ENCODE measurements around the gene TIMMDC1.

TIMMDC1 gene

DNA sequence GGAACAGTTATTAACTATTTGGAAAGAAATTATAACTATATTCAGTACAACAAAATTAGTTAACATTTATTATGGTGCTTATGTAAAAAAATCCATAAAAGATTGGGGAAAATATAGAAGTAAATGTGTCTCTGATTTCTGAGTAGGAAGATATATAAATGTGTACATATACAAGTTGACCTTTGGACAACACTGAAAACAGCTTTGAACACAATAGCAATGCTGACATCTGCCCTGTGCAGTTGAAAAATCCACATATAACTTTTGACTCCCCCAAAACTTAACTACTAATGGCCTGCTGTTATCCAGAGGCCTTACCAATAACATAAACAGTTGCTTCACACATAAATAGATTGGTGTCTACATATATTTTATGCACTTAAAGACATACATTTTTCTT, 12.3 kb downstream of the TIMMDC1 start:
- H3K9me3 ChIP-seq (ENCODE audit: control insufficient read depth, low read length) = no peaks in the 10 kb centered on the region
- H3K36me3 ChIP-seq (ENCODE audit: control insufficient read depth, insufficient read depth, low read length) = peaks cover 59% of the 10 kb centered on the region
- H3K4me1 ChIP-seq (ENCODE audit: control insufficient read depth, insufficient read depth, low read length, poor library complexity, severe bottlenecking) = no peaks in the 10 kb centered on the region
- H3K4me3 ChIP-seq (ENCODE audit: extremely low read depth, insufficient read depth, low read length, poor library complexity, severe bottlenecking) = no peak overlapping the region
- no peak overlapping the region for H3K27ac ChIP-seq (ENCODE audit: low read depth, low read length, severe bottlenecking)

DNA sequence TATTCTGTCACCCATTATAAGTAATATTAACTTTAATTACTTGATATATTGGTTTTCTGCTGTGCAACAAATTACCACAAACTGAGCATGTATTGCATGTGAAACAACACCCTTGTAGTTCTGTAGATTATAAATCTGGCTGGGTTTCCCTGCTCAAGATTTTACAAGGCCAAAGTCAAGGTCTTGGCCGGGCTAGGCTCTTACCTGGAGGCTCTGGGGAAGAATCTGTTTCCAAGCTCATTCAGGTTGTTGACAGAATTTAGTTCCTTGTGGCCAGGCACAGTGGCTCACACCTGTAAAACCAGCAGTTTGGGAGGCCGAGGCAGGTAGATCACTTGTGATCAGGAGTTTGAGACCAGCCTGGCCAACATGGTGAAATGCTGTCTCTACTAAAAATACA, 16.3 kb downstream of the TIMMDC1 start:
- H3K36me3 ChIP-seq (ENCODE audit: control insufficient read depth, insufficient read depth, low read length) = peaks cover 58% of the 10 kb centered on the region
- H3K4me3 ChIP-seq (ENCODE audit: extremely low read depth, insufficient read depth, low read length, poor library complexity, severe bottlenecking) = no peak overlapping the region
- peaks cover 4% of the 10 kb centered on the region for H3K9me3 ChIP-seq (ENCODE audit: control insufficient read depth, low read length)
- no peaks in the 10 kb centered on the region for H3K4me1 ChIP-seq (ENCODE audit: control insufficient read depth, insufficient read depth, low read length, poor library complexity, severe bottlenecking)
- WGBS, 2 experiments (ENCODE audit: insufficient coverage in 2 of 2) = 90 to 100% methylated on average over 2 of the region's 2 CpGs
- no peak overlapping the region for H3K27ac ChIP-seq (ENCODE audit: low read depth, low read length, severe bottlenecking)

DNA sequence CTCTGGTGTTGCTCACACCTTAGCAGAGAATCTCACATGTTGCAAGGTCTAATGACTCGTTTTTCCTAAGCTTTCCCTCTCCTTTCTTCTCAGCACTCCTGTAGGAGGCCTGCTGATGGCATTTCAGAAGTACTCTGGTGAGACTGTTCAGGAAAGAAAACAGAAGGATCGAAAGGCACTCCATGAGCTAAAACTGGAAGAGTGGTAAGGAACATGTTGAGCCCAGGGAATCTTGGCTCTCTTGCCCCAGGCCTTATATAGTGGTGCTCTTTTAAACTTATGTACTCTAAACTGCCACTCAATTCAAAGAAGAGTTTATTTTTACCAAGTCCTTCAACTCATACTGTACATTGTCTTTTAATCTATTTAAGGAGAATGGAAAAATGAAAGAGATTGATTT, 18.8 kb downstream of the TIMMDC1 start:
- H3K9me3 ChIP-seq (ENCODE audit: control insufficient read depth, low read length) = peaks cover 4% of the 10 kb centered on the region
- H3K27ac ChIP-seq (ENCODE audit: low read depth, low read length, severe bottlenecking) = no peak overlapping the region
- WGBS, 2 experiments (ENCODE audit: insufficient coverage in 2 of 2) = 100% methylated on average over 1 of the region's 2 CpGs
- H3K4me1 ChIP-seq (ENCODE audit: control insufficient read depth, insufficient read depth, low read length, poor library complexity, severe bottlenecking) = no peaks in the 10 kb centered on the region
- H3K4me3 ChIP-seq (ENCODE audit: extremely low read depth, insufficient read depth, low read length, poor library complexity, severe bottlenecking) = no peak overlapping the region
- H3K36me3 ChIP-seq (ENCODE audit: control insufficient read depth, insufficient read depth, low read length) = peaks cover 82% of the 10 kb centered on the region

DNA sequence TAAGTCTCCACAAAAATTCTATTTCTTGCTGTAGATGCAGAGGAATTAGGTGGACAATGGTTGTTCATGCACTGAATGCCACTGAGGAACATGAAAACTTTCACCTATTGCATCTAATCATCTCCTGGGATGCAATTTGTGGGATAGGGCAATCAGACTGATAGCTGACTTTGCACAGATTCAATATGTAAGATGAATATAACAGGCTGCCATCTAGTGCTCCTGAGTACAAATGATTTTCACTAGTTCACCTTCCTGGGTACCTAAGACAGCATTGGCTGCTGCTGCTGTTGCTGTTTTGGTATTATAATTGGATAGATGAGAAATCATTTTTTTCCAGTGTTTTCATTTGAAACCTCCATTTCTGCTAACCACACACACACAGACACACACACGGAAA, 19.7 kb downstream of the TIMMDC1 start:
- WGBS, 2 experiments (ENCODE audit: insufficient coverage in 2 of 2) = no CpG with 5 or more reads among the region's 1 CpG
- Histone ChIP-seq H3K4me1 (ENCODE audit: control insufficient read depth, insufficient read depth, low read length, poor library complexity, severe bottlenecking) (no peaks in the 10 kb centered on the region), H3K36me3 (ENCODE audit: control insufficient read depth, insufficient read depth, low read length) (peaks cover 89% of the 10 kb centered on the region), H3K4me3 (ENCODE audit: extremely low read depth, insufficient read depth, low read length, poor library complexity, severe bottlenecking) (no peak overlapping the region), H3K27ac (ENCODE audit: low read depth, low read length, severe bottlenecking) (no peak overlapping the region), H3K9me3 (ENCODE audit: control insufficient read depth, low read length) (peaks cover 4% of the 10 kb centered on the region)

DNA sequence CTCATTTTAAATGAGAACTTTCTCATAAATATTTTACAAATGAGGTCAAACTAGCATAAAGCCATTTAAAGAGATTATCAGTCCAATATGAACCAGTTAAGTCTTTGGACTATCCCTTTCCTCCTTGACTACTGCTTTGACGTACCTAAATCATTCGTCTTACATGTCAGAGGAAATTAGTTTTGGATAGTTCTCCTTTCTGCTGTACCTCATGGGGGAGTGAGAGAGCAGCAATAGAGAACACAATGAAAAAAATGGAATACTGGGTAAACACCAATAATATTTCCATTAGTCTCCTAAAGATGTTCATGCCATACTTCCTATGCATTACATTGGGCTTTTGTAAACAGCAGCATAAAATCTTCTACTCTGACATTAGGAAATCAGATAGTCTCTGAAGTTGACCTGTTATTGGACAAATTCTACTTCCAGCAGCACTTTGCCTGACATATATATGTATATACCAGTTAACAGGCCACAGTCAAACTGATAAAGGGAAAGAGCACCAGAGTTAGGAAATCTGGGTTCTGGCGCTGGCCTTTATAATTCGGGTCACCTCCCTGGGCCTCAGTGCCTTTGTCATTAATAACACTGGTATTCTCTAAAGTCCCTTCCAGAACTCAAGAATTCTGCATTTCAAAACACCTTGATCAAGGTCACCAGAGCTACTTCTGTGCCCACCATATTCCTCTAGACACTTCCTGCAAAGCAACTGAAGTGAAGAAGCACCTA, 26.8 kb downstream of the TIMMDC1 start:
- H3K4me1 ChIP-seq (ENCODE audit: control insufficient read depth, insufficient read depth, low read length, poor library complexity, severe bottlenecking) = no peaks in the 10 kb centered on the region
- no peak overlapping the region for H3K4me3 ChIP-seq (ENCODE audit: extremely low read depth, insufficient read depth, low read length, poor library complexity, severe bottlenecking)
- peaks cover 53% of the 10 kb centered on the region for H3K36me3 ChIP-seq (ENCODE audit: control insufficient read depth, insufficient read depth, low read length)
- H3K27ac ChIP-seq (ENCODE audit: low read depth, low read length, severe bottlenecking) = no peak overlapping the region
- whole genome bisulfite sequencing, 2 experiments (ENCODE audit: insufficient coverage in 2 of 2) = 56 to 61% methylated on average over 2 of the region's 4 CpGs
- H3K9me3 ChIP-seq (ENCODE audit: control insufficient read depth, low read length) = no peaks in the 10 kb centered on the region

DNA sequence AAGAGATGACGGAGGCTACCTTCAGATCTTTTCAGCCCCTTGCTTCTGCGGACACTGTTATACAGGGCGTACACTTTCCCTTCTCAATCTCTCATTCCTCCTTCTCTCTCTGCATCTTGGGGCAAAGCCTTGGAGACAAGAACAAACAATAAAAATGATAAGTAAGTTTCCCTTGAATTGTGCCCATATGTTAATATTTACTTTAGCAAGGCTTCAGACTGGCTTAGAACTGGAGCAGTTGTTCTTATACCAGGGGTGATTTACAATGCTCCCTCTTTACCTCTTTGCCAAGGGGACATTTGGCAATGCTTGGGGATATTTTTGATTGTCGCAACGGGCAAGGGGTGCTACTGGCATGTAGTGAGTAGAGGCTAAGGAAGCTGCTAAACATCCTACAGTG, 29.4 kb downstream of the TIMMDC1 start:
- no peak overlapping the region for H3K4me3 ChIP-seq (ENCODE audit: extremely low read depth, insufficient read depth, low read length, poor library complexity, severe bottlenecking)
- H3K9me3 ChIP-seq (ENCODE audit: control insufficient read depth, low read length) = no peaks in the 10 kb centered on the region
- H3K4me1 ChIP-seq (ENCODE audit: control insufficient read depth, insufficient read depth, low read length, poor library complexity, severe bottlenecking) = no peaks in the 10 kb centered on the region
- 96 to 100% methylated on average over 1 to 3 of the region's 5 CpGs for WGBS, 2 experiments (ENCODE audit: insufficient coverage in 2 of 2)
- no peak overlapping the region for H3K27ac ChIP-seq (ENCODE audit: low read depth, low read length, severe bottlenecking)
- H3K36me3 ChIP-seq (ENCODE audit: control insufficient read depth, insufficient read depth, low read length) = peaks cover 26% of the 10 kb centered on the region

DNA sequence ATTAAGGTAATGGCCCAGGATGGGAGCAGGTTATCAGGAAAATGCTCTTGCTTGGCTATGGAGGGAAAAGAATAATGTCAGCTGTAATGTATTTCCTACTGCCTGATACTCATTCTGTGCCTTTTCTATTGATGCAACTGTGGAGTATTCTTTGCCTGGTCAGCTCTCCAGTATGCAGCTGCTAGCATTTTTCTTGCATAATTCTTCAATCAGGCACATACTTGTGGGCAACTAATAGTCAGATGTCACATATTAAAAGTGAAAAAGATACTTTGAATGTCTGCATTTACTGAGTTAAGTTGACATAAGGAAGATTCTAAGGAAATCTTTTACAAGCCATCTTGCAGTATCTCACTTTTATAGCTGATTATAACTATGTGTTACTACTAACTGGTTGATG, 31.5 kb downstream of the TIMMDC1 start:
- Histone ChIP-seq H3K9me3 (ENCODE audit: control insufficient read depth, low read length) (no peaks in the 10 kb centered on the region), H3K4me1 (ENCODE audit: control insufficient read depth, insufficient read depth, low read length, poor library complexity, severe bottlenecking) (no peaks in the 10 kb centered on the region), H3K4me3 (ENCODE audit: extremely low read depth, insufficient read depth, low read length, poor library complexity, severe bottlenecking) (no peak overlapping the region), H3K27ac (ENCODE audit: low read depth, low read length, severe bottlenecking) (no peak overlapping the region), H3K36me3 (ENCODE audit: control insufficient read depth, insufficient read depth, low read length) (peaks cover 6% of the 10 kb centered on the region)

DNA sequence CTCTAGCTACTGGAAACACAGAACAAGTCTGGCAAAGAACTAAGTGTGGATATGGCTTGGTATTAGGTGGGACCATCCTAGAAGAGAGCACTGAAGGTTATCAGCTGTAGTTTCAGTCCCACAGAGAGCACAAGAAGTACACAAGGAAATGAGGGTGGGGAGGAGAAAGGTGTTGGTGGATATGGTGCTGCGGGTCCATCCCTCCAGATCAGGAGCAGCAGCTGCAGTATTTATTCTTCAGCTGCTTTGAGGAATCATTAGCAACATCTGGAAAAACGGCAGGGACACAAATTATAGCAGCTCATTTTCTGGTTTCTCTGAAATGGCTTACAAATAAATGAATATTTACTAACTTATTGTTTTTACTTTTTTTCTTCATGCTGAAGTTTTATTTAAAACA, 32.1 kb downstream of the TIMMDC1 start:
- Histone ChIP-seq H3K9me3 (ENCODE audit: control insufficient read depth, low read length) (no peaks in the 10 kb centered on the region), H3K4me1 (ENCODE audit: control insufficient read depth, insufficient read depth, low read length, poor library complexity, severe bottlenecking) (no peaks in the 10 kb centered on the region), H3K27ac (ENCODE audit: low read depth, low read length, severe bottlenecking) (no peak overlapping the region), H3K36me3 (ENCODE audit: control insufficient read depth, insufficient read depth, low read length) (peaks cover under 1% of the 10 kb centered on the region), H3K4me3 (ENCODE audit: extremely low read depth, insufficient read depth, low read length, poor library complexity, severe bottlenecking) (no peak overlapping the region)
- WGBS, 2 experiments (ENCODE audit: insufficient coverage in 2 of 2) = 78 to 100% methylated on average over 1 to 2 of the region's 2 CpGs

DNA sequence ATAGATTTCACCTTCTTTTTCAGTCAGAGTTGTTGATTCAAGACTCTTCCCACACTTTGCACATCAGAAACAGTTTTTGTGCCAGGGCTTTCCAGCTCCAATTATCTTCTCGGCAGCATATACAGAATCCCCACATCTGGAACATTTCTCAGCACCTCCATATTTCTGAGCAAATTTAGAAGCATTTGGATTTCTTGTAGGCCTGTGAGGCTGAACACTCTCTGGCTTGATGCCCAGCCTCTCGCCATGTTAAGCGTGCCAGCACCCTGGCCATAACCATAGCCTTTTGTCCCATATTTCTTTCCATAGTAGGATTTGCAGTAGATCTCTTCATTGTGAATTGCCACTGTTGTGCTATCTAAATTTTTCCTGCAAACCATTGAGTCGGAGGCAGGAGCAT, 32.8 kb downstream of the TIMMDC1 start:
- WGBS, 2 experiments (ENCODE audit: insufficient coverage in 2 of 2) = 89 to 100% methylated on average over 1 to 3 of the region's 4 CpGs

DNA sequence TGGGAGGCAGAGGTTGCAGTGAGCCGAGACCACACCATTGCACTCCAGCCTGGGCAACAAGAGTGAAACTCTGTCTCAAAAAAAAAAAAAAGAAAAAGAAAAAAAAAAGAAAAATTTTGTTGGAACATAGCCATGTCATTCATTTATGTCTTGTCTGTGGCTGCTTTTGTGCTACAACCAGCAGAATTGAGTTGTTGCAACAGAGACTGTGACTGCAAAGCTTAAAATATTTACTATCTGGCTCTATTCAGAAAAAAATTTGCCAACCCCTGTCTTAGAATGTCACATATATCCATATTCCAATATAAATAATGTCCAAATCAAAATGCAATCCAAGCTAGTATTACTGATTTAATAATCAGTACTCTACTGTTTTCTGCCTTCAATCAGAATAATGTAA, 35.9 kb downstream of the TIMMDC1 start:
- Histone ChIP-seq H3K4me3 (ENCODE audit: extremely low read depth, insufficient read depth, low read length, poor library complexity, severe bottlenecking) (no peak overlapping the region), H3K27ac (ENCODE audit: low read depth, low read length, severe bottlenecking) (no peak overlapping the region), H3K9me3 (ENCODE audit: control insufficient read depth, low read length) (no peaks in the 10 kb centered on the region), H3K4me1 (ENCODE audit: control insufficient read depth, insufficient read depth, low read length, poor library complexity, severe bottlenecking) (no peaks in the 10 kb centered on the region), H3K36me3 (ENCODE audit: control insufficient read depth, insufficient read depth, low read length) (no peaks in the 10 kb centered on the region)
- WGBS, 2 experiments (ENCODE audit: insufficient coverage in 2 of 2) = no CpG with 5 or more reads among the region's 1 CpG

More for the DNA sequence above, 32.8 kb downstream of the TIMMDC1 start:
- Histone ChIP-seq H3K36me3 (ENCODE audit: control insufficient read depth, insufficient read depth, low read length) (no peaks in the 10 kb centered on the region), H3K4me3 (ENCODE audit: extremely low read depth, insufficient read depth, low read length, poor library complexity, severe bottlenecking) (no peak overlapping the region), H3K9me3 (ENCODE audit: control insufficient read depth, low read length) (no peaks in the 10 kb centered on the region), H3K27ac (ENCODE audit: low read depth, low read length, severe bottlenecking) (no peak overlapping the region), H3K4me1 (ENCODE audit: control insufficient read depth, insufficient read depth, low read length, poor library complexity, severe bottlenecking) (no peaks in the 10 kb centered on the region)

DNA sequence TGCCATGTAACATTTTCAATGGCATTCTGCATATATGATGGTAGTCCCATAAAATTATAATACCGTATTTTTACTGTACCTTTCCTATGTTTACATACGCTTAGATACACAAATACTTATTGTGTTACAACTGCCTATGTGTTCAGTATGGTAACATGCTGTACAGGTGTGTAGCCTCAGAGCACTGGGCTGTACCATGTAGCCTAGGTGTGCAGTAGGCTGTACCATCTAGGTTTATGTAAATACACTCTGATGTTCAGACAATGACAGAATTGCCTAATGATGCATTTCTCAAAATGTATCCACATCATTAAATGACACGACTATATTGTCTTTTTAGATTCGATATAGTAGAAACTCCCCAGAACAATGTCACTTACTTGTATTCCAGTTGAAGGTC, 38.4 kb downstream of the TIMMDC1 start:
- Histone ChIP-seq H3K9me3 (ENCODE audit: control insufficient read depth, low read length) (no peaks in the 10 kb centered on the region), H3K4me1 (ENCODE audit: control insufficient read depth, insufficient read depth, low read length, poor library complexity, severe bottlenecking) (no peaks in the 10 kb centered on the region), H3K36me3 (ENCODE audit: control insufficient read depth, insufficient read depth, low read length) (no peaks in the 10 kb centered on the region), H3K4me3 (ENCODE audit: extremely low read depth, insufficient read depth, low read length, poor library complexity, severe bottlenecking) (no peak overlapping the region), H3K27ac (ENCODE audit: low read depth, low read length, severe bottlenecking) (no peak overlapping the region)
- WGBS, 2 experiments (ENCODE audit: insufficient coverage in 2 of 2) = 67 to 89% methylated on average over 1 to 2 of the region's 4 CpGs

All from mesodermal cell (in vitro differentiated cells).